NCI-H460 (cell line): ENCODE measurements around the gene LINS1. TPM values are rescaled to one million over a fixed set of nuclear protein-coding genes. Genes with fewer than 3 reads are reported as not detected.

Source experiments
- small RNA-seq, 2 experiments: library from RNA; depleted of rRNA; stranded (forward); fragments of <200 nt; gene quantifications; one replicate each; pipeline ENCODE3, GENCODE V24; 2014
- total RNA-seq: library from RNA; depleted of rRNA; stranded (reverse); fragments of >200 nt; shearing (Covaris generic); gene quantifications from 2 replicates; pipeline ENCODE4 v1.2.3, GENCODE V29; 2014; rRNA removed

LINS1 gene
- total RNA-seq, 1 experiment from 2014 or later: 13.0 TPM

Small RNAs within 50 kb of the gene (small RNA-seq; reads per million reads assigned to genes)
- gene RF00019 (0 reads per million in 2 experiments), gene RNU6-181P (0 reads per million in 2 experiments), gene RNU6-322P (0 to 0.02 reads per million in 2 experiments)

Other genes starting within 250 kb of the LINS1 start
- not detected in 2 replicates for gene CERS3, start 73.2 kb downstream of the LINS1 start, total RNA-seq
- gene ASB7, start 405 bp upstream of the LINS1 start, total RNA-seq: 11.2 and 12.5 TPM in 2 replicates